T1000 (cell line): ENCODE results near the gene NELL1.

Experiments used
- DNase-seq: peaks from one replicate; lab custom pipeline; 2025; ENCODE audit warnings: mixed read lengths; lab: John Stamatoyannopoulos, UW

Gene NELL1

DNA sequence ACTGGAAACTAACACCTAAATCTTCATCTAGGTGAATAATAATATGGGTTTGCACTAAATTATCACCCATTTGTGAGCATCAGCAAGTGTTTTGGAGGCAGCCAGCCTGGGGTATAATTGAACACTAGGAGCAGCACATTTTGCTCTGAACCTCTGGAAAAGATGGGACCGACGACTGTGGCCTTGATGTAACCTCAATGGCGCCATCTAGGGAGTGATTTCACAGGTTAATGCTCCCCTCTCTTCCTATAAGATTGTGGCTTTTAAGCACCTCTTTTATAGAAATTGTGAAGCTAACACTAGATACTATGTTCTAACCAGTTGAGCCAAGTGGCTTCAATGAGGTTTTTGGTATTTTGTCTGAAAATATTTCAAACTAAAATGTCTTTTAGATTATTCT lies 203.7 kb downstream of the NELL1 start:
- no peak for DNase-seq

GRCh38 chr11:20874358-20874757 lies 205.0 kb downstream of the NELL1 start:
- no peak for DNase-seq

DNA sequence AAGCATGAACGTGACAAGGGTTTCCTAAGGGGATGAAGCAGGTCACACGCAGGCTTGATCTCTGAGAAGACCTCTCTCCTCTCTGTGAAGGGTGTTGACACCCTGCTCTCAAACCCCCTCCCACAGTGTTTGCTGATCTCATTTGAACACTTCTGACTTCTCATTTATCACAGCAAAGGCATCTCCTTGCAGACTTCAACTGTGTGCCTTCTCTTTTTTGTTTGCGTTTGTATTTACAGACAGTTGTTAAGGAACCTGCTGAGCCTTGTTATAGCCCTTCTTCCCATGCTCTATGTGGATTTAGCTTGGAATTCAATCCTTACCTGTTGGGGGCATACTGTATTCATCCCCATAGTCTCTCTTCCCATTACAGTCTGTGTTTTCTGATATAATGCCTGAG lies 206.5 kb downstream of the NELL1 start:
- DNase-seq: no peak

DNA sequence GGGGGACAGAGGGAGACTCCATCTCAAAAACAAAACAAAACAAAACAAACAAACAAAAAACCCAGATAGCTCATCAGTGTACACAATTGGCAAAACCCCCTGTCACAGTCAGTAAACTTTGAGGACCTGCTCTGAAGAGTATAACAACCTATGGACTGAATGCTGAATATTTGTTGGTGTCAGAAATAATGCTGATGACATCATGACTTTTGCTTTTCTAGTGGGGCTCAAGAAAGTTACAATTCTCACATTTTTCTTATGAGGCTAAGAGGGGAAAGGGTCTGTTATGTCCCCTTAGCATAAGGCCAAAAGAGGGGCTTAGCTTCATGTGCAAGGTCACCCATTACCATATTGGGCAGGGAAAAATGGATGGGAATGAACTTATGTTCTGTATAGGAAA lies 207.4 kb downstream of the NELL1 start:
- no peak for DNase-seq

DNA sequence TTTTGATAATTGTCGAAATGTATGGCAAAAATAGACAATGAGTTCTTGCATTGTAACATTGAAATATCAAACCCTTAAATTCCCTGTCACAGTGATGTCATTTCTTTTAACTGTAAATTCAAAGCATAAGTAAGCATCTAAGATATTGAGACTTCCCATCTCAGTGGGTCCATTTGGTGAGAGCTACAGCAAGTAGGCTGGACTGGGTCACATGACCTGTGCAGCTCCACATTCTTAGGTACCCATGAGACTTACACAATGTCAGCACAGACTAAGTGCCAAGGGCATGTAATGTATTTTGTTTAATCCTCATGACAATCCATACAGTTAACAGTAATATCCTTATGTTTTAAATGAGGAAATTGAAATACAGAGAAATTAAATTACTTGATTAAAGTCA lies 210.7 kb downstream of the NELL1 start:
- no peak for DNase-seq

DNA sequence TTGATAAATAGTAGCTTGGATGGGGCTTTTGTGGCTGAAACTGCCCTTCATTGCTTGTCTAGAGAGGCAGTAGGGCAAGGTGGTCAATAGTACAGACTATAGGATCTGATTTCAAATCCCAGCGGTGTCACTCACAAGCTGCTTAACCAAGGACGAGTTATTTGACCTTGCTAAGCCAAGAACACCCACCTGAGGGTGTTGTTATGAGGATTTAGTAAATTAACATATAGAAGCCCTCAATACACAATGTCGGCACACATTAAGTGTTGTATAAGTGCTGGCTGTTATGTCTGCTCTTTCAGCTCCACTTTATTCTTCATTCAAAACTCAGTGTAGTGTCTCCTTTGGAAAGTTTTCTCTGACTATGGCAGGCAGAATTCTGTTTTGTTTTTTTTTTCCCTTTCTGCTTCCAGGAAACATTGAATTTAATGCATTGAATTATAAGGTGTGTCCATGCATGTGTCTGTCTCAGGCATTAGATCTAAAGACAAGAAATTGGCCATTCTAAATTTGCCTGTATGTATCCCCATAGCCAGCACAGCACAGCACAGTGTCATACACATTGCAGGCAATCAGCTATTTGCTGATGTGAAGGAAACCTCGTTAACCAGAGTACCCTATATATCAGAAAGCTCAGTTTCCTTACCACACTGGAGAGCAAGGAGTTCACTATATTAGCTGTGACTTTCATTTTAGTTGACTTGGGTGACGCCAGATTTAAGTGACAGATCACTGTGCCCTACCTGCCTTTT lies 212.1 kb downstream of the NELL1 start:
- no peak for DNase-seq

- no peak for DNase-seq
Measured at GRCh38 chr11:20887137-20887536, 217.8 kb downstream of the NELL1 start.

GRCh38 chr11:20894296-20894695 lies 224.9 kb downstream of the NELL1 start:
- no peak for DNase-seq

DNA sequence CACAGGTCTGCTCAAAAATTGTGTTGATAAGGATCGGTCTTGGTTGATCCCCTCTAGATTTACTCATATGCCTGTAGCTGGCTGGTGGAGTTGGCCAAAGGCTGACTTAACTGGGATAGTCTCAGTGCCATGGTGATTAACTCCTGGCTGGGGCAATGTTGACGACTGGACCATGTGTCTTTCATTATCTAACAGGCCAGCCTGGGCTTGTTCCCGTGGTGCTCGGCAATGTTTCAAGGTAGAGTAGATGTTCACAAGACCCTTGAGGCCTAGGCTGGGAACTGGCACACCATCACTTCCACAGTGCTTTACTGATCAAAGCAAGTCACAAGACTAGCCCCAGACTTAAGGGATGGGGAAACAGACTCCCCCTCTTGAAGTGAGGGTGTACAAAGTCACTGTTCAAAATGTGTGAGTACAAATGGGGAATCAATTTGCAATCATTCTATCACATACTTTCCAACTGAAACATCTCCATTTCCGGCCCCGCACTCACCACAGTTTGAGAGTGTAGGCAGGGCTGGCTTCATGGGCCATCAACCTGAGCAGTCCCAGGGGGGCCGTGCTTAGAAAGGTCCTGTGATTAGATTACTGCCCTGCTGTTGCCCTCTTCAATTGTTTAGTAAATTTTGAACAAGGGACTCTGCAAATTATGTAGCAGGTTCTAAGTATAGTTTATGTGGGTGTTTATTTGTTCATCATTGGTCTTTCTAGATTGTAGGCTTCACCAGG lies 240.8 kb downstream of the NELL1 start:
- no peak for DNase-seq

DNA sequence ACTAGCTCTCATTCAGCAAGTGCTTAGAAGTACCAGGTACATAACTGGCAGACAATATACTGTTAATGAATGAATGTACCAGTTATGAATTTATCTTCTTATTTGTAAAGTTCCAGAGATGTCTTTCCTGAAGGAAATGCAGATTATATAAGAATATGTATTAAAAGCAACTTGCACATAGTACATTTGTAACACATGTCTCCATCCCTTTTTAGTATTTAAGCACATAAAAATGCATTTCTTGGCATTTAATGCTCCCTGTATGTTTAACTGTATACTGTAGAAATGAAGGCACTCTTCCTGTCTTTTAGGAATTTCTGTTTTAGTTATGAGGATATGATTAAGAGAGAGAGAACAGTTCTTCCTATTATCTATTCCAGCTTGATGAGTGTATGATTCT lies 241.3 kb downstream of the NELL1 start:
- no peak for DNase-seq

- DNase-seq: no peak
Measured at GRCh38 chr11:20912065-20912821, 242.9 kb downstream of the NELL1 start.

- no peak for DNase-seq
Measured at GRCh38 chr11:20912922-20913512, 243.6 kb downstream of the NELL1 start.

- DNase-seq: no peak
Measured at GRCh38 chr11:20917306-20917705, 247.9 kb downstream of the NELL1 start.

DNA sequence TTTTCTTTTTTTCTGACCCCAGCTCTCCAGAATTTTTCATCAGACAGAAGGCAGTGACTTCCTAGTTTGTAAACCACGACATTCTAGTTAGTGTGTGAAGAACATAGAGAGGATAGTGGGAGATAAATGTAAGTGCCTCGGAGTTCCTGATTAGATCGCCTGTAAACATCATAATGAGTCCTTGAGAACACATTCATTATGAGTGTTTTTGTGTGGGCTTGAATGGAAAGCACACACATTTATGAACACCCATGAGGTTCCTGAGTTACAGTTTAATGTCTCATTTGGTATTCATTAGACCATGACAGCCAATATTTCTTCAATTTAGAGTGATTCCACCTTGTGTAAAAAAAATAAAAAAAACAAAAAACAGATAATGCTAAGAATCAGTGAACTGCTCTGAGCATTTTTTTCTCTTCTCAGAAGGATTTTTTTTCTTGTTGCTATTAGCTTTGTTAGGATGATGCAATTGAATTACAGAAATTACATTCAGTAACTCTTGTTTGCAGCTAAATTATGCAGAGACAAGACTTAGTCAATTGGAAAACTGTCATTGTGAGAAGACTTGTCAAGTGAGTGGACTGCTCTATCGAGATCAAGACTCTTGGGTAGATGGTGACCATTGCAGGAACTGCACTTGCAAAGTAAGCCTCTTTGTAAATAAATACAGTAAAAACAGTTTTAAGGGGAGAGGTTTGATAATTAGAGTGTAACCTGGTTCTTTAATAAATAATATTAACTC lies 257.6 kb downstream of the NELL1 start:
- no peak for DNase-seq

DNA sequence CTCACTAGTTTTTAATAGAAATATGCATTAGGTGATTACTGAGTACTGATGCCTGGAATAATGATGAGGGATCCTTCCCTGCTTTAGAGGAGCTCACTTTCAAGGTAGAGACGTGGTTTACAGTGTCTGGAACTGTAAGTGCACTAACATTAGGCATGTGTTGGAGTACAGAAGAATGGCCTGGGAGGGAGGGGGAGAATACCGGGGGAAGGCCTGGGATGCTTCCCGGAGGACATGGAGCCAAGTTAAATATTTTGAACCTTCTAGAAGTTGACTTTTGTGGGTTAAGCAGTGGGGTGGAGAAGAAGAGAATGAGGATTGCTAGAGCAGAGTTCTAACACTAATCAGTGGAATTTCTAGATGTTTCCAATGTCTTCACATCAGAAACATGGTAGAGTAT lies 261.6 kb downstream of the NELL1 start:
- no peak for DNase-seq

- DNase-seq: no peak
Measured at GRCh38 chr11:20933086-20933485, 263.7 kb downstream of the NELL1 start.

- DNase-seq: no peak
Measured at GRCh38 chr11:20933958-20934357, 264.6 kb downstream of the NELL1 start.

DNA sequence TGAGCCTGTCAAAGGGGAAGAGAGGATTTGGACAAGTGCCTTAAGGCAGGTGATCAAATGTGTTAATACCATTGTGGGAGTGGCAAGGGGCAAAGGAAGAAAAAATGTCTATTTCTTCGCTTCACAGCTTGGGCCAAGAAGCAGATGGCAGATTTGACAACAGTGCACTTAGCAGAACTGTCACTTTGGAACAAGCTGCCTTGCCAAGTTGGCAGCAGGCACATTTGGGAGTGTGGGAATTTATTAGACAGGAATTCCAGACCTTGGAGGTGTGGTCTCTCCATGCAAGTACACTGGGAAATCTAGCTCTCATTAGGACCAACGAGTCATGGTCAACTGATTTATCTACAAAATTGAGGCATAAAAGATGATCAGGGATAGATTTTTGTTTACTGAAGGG lies 265.1 kb downstream of the NELL1 start:
- no peak for DNase-seq

DNA sequence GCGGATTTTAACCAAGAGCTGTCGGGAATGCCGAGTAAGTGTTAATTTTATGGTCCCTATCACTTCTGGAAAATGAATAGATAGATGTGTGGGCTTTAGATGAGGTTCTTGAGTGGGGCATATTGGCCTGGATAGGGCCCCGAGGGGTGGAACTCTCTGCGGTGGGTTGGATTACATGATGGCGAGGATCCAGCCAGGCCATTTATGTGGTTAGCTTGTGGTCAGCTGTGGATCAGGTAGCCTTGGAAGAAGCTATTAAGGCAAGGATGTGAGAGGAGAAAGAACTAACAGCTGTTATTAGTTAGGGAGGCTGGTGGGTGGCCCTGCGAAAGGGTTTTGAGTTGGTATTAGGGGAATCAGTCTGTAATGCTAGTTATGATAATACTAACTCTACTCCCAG lies 268.4 kb downstream of the NELL1 start:
- DNase-seq: no peak

- no peak for DNase-seq
Measured at GRCh38 chr11:20949585-20949984, 280.2 kb downstream of the NELL1 start.

GRCh38 chr11:20962581-20962980 lies 293.2 kb downstream of the NELL1 start:
- peak; percentile 16 for DNase-seq

DNA sequence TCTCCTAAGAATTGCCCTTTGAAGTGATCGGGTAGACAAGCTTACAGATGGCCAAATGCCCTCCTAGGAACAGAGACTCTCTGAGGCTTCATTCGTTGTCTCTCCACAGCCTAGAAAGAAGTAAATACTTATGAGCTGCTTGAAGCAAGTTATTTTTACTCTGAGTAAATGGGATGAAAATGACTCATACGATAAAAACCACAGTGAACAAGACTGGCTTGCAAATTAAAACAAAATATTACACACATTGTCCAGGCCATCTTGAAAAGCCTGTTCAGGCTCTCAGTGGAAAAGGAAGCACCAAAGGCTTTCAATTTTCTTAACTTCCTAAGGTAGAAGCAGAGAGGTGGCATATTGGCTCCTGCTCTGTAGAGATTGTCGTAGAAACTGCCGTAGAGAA lies 294.2 kb downstream of the NELL1 start:
- DNase-seq: no peak
